Measurements from ENCODE around the gene AIF1L. TPM values are rescaled to one million over a fixed set of nuclear protein-coding genes. Genes with fewer than 3 reads are reported as not detected.

Gene AIF1L
- total RNA-seq, 3 donors from 2014 or later: 12.5 to 33.8 (median 22.5) TPM

DNA sequence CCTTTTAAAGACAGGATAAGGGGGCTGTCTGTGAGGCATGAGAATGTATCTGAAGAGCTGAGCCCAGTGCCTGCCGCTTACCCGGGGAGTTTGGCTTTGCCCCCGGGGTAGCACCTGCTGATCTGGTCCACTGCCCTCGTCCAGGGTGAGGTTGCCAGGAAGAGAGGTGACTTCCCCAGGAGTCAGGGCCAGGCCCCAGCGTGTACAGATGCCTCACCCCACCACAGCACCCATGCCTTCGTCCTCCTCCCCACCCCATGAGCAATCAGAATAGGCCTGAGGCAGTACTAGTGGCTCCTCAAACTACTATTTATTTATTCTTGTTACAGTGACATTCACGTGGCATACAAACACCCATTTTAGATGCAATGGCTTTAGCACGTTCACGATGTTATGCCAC, 15.7 kb upstream of the AIF1L start:
- TF ChIP-seq POLR2AphosphoS5 (IDR thresholded peaks at IDR 0.05): no peak
- TF ChIP-seq, protein P1, sequence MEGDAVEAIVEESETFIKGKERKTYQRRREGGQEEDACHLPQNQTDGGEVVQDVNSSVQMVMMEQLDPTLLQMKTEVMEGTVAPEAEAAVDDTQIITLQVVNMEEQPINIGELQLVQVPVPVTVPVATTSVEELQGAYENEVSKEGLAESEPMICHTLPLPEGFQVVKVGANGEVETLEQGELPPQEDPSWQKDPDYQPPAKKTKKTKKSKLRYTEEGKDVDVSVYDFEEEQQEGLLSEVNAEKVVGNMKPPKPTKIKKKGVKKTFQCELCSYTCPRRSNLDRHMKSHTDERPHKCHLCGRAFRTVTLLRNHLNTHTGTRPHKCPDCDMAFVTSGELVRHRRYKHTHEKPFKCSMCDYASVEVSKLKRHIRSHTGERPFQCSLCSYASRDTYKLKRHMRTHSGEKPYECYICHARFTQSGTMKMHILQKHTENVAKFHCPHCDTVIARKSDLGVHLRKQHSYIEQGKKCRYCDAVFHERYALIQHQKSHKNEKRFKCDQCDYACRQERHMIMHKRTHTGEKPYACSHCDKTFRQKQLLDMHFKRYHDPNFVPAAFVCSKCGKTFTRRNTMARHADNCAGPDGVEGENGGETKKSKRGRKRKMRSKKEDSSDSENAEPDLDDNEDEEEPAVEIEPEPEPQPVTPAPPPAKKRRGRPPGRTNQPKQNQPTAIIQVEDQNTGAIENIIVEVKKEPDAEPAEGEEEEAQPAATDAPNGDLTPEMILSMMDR (IDR thresholded peaks at IDR 0.05): no peak
- no peak for TF ChIP-seq POLR2A (IDR thresholded peaks at IDR 0.05)
- Histone ChIP-seq H3K27me3 (no peaks in the 10 kb centered on the region), H3K9me3 (no peaks in the 10 kb centered on the region), H3K4me3 (no peak overlapping the region), H3K4me1 (no peaks in the 10 kb centered on the region), H3K27ac (no peak overlapping the region), H3K36me3 (no peaks in the 10 kb centered on the region)
- intact Hi-C loops (cut with DNase I; ENCODE audit: low total_unique reads): no loop called here
- no peak for DNase-seq (ENCODE audit: low spot score in 2 of 2)

DNA sequence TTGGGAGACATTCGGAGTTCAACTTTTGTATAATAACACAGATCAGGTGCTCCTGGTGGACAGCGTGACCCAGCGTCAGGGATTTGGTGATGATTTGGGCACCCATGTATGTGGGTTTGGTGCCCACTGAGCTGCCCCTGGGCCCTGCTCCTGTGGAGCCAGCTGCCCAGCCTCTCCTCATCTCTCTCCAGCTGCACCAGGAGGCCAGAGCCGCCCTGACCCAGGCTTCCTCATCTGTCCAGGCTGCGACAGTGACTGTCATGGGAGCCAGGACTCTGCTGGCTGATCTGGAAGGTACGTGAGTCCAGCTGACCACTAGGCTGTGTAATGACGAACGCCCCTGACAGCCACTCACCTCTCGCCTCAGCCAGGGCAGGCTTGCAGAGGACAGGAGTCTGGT, 14.5 kb upstream of the AIF1L start:
- TF ChIP-seq POLR2AphosphoS5 (IDR thresholded peaks at IDR 0.05) (no peak), POLR2A (IDR thresholded peaks at IDR 0.05) (no peak)
- TF ChIP-seq, protein P1 (IDR thresholded peaks at IDR 0.05): no peak
- H3K27me3 ChIP-seq: no peaks in the 10 kb centered on the region

DNA sequence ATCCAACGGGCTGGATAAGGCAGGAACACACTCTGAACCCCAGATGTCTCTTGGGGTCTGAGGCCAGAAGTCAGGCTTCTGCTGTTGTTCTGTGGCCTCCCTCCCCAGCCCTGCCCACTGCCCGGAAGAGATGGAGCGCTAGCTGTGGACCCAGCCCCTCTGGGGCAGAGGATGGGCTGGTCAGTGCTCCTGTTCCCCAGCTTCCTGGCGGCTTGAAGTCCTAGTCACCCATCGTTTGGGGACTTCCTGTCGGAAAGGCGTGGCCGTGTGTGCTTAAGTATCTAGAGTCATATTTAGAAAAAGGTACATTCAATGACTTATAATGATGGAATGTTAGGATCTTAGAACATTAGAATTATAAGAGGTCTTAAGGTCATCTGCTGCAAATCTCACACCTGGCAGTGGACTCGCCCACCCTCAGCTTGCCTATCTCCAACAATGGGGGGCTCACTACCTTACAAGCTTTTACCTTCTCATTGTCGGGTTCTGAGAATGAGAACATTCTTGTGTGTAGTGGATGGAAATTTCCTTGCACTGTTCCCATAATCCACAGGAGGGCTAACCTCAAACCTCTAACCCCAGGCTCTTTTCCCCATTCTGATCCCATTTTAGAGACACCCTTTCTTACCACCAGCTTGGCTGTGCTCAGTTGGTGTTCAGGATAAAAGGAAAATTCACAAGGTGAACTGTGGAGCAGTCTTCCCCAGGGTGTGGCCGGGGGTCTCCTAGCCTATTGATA, 13.4 kb upstream of the AIF1L start:
- H3K27ac ChIP-seq: no peak overlapping the region
- intact Hi-C loops (cut with DNase I; ENCODE audit: low total_unique reads): no loop called here
- no peak for DNase-seq (ENCODE audit: low spot score in 2 of 2)
- H3K36me3 ChIP-seq: no peaks in the 10 kb centered on the region
- TF ChIP-seq, protein P1 (IDR thresholded peaks at IDR 0.05): no peak
- TF ChIP-seq POLR2AphosphoS5 (IDR thresholded peaks at IDR 0.05): no peak
- TF ChIP-seq POLR2A (IDR thresholded peaks at IDR 0.05): no peak
- H3K9me3 ChIP-seq: no peaks in the 10 kb centered on the region
- no peaks in the 10 kb centered on the region for H3K4me1 ChIP-seq
- H3K4me3 ChIP-seq: no peak overlapping the region
- H3K27me3 ChIP-seq: no peaks in the 10 kb centered on the region

More for the DNA sequence above, 14.5 kb upstream of the AIF1L start:
- H3K4me3 ChIP-seq: no peak overlapping the region
- no peaks in the 10 kb centered on the region for H3K4me1 ChIP-seq
- no peaks in the 10 kb centered on the region for H3K9me3 ChIP-seq
- H3K27ac ChIP-seq: no peak overlapping the region
- intact Hi-C loops (cut with DNase I; ENCODE audit: low total_unique reads): no loop called here
- DNase-seq (ENCODE audit: low spot score in 2 of 2): no peak
- no peaks in the 10 kb centered on the region for H3K36me3 ChIP-seq

DNA sequence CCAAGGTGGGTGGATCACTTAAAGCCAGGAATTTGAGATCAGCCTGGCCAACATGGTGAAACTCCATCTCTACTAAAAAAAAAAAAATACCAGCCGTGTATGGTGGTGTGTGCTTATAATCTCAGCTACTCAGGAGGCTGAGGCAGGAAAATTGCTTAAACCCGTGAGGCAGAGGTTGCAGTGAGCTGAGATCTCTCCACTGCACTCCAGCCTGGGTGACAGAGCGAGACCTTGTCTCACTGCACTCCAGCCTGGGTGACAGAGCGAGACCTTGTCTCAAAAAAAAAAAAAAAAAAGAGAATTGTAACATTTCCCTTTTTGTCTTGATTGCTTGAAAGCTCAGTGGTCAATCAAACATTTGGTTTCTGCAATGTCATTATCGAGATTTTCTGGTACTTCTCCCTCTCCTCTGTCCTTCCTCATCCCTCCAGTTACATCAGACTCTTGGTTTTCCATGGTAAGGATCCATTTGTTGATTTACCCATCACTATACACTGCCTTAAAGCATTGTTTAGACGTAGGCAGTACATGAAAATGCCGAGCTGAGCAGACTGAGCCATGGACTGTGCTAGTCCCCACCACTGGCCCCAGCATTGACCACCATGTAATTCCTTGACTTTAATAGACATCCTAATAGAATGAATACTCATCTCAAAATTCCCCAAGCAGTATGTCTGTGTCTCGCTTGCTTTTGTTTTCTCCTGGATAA, 11.5 kb upstream of the AIF1L start:
- Histone ChIP-seq H3K27ac (no peak overlapping the region), H3K4me1 (no peaks in the 10 kb centered on the region), H3K4me3 (no peak overlapping the region), H3K27me3 (no peaks in the 10 kb centered on the region), H3K9me3 (no peaks in the 10 kb centered on the region), H3K36me3 (no peaks in the 10 kb centered on the region)
- intact Hi-C loops (cut with DNase I; ENCODE audit: low total_unique reads): no loop called here
- DNase-seq (ENCODE audit: low spot score in 2 of 2): no peak
- TF ChIP-seq, protein P1 (IDR thresholded peaks at IDR 0.05): no peak
- no peak for TF ChIP-seq POLR2AphosphoS5 (IDR thresholded peaks at IDR 0.05)
- TF ChIP-seq POLR2A (IDR thresholded peaks at IDR 0.05): no peak

Data from breast epithelium (tissue), 4 donors.